HG03575 (cell line): ENCODE measurements around the gene GPR183.
A peak's percentile ranks its signal among the peaks of the same experiment; 100 is the strongest.

ENCODE experiments used
- ATAC-seq: cut with Tn5 transposase; IDR thresholded peaks from one replicate; pipeline ENCODE4 v1.9.1; 2021; ENCODE audit not compliant: unreplicated experiment, insufficient number of reproducible peaks, low FRiP score; ENCODE audit errors: extremely low read depth

GPR183 gene

DNA sequence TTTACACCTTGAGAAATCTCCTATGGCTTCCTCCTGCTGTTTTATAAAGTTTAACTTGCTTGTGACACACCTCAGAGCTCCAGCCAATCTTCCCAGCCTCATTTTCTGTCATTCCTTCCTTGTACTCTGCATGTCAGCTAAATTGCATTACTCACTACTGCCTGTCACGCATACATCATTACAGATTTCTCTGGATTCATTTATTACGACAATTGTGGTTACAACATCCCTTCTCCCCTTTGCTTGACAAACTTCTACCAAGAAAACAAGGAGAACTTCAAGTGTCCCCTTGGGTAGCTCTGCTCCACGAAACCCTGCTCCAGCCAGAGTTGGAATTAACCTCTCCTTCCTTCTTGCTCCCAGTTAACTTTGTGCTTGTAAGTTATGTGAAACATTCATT lies 27.0 kb downstream of the GPR183 start:
- ATAC-seq, result no peak

DNA sequence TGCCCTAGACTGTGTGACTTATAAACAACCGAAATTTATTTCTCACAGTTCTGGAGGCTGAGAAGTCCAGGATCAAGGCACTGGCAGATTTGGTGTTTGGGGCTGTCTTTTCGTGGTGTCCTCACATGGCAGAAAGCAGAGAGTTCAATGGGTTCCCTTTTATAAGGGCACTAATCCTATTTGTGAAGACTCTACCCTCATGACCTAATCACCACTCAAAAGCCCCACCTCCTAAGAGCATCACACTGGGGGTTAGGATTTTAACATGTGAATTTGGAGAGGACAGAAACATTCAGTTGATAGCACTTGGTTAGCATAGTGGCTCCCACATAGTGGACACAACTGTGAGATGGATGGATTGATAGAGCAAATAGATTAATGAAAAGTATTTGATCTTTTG lies 27.6 kb downstream of the GPR183 start:
- ATAC-seq, result no peak

DNA sequence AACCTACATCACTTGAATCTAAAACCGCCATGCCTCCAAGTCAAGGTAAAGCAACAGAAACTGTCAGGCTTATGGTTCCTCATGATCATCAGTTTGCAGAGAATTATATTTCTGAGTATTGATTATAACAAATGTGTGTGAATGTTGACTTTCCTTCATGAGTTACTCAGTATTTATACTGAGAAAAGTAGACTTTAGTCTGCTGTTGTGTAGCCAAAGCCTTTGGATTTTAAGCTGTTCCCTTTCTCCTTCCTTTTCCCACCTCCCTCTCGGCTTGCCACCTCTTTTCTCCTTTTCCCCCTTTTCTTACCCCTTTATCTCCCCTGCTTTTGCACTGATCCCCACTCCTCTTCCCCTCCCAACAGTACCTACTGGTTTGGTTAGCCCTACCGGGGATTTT lies 28.4 kb downstream of the GPR183 start:
- no peak for ATAC-seq

DNA sequence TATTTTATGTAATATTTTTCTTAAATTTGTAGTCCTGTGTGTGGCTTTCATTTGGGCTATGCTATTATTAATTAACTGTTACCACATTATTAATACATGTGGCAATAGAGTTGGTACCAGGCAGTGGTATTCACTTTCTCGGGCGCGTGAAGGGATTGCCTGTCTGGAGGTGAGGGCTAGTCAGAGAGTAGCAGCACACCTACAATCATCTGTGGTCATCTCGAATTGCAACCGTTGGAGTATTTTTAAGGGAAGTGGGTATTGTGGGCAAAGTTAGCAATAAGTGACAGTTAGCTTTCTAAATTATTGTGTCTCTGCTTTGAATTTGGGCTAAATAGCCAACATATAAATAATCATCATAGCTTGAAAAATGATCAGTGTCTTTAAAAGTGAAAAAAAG lies 29.0 kb downstream of the GPR183 start:
- ATAC-seq, result no peak

DNA sequence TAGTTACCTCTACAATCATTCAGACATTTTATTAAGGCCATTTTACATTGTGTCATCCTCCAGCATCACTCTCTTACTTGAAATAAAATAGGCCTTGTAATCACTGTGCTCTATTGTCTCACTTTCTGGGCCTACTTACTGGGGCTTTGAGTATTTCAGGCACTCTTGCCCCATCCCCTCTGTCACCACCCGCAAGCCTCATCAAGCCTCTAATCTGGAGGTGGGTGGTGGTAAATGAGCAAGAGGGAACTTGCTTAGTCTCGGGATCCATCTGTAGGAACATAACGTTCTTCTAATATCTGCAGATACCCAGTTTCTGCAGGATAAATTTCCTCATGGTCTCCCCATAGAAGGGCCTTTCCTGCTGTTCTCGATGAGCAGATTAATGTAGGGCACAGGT lies 29.6 kb downstream of the GPR183 start:
- no peak for ATAC-seq

DNA sequence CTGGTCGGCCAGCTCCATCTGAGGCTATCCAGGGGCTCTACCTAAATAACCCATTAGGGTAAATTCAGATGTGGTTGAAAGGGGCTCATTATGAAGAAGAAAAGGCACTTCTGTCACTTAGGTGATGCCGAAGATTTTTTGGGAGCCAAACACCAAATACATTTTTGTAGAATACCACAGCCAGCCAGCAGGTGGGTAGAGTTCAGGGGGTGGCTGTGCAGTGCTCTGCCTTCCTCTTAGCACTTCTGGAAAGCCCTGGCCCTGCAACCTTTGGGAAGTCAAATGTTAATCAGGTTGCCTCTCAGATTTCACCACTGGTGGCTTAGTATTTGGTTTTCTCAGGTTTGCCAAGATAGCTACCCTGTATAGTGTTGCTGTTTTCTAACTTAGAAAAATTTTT lies 30.5 kb downstream of the GPR183 start:
- no peak for ATAC-seq

DNA sequence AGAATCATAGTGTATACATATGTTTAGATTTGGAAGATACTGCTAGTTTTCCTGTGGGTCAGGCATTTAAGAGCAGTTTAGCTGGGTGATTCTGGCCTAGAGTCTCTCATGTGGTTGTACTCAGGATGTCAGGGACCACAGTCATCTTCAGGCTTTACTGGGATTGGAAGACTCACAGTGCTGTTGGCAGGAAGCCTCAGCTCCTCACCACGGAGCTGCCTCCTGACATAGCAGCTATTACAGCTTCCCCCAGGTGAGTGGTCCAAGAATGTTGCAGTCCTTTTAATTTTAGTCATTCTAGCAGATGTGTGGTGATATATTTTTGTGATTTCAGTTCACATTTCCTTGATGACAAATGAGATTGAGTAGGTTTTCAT lies 32.1 kb downstream of the GPR183 start:
- ATAC-seq, result no peak

DNA sequence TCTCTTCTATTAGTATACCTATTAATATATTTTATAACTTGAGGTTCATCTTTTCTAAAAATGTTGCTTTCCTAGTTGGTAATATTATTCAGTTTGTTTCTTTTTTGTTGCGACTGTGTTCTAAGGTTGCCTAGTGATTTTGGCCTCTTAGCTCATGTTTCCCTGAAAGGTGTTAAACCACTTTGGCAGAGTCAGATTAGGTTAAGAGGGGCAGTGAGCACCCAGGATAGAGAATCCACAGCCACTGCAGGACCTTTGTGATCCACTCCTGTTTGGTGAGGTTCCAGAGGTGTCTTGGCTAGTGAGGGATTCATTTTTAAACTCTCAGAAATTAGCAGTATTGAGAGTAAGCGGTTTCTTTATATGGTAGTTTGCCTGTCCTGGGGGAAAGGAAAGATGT lies 34.1 kb downstream of the GPR183 start:
- no peak for ATAC-seq

DNA sequence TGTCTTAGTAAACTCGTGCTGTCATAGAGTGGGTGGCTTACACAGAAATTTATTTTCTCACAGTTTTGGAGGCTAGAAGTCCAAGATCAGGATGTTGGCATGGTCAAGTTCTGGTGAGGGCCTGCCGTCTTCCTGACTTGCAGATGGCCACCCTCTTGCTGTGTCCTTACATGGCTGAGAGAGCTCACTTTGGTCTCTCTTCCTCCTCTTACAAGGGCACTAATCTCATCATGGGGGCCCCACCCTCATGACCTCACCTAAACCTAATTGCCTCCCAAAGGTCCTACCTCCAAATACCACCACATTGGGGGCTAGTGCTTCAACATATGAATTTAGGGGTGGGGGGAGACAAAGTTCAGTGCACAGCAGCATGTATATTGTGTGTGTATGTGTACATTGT lies 34.7 kb downstream of the GPR183 start:
- no peak for ATAC-seq

DNA sequence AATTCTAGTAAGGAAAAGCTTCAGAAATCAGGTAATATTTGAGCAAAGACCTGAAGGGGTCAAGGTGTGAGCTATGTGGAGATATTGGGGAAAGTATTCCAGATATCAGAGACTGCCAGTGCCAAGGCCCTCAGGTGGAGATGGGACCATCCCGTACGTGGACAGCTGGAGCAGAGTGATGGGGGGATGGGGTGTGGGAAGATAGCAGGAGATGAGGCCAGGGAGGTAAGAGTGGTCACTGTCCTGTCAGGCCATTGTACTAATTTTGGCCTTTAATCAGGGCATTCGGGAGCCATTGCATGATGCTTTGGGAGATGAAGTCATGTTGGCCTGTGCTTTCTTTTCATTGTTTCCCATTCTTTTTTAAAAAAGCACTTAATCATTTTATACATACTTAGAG lies 36.0 kb downstream of the GPR183 start:
- no peak for ATAC-seq

DNA sequence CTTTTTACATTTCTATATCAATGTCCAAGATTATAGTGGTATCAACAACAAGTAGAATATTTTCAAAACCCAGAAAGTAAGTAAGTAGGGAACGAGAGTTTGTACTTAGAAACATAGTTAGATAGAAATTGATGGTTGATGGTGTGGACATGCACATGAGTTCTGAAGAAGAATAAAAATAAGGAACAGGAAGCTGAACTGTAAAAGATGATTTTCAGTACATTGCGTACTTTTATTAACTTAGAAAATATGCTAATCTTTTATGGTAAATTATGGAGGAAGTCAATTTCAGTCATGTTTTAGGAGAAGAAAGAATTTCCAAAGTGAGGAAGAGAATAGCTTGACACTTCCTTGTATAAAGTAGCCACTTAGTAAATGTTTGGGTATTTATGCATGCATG lies 36.7 kb downstream of the GPR183 start:
- ATAC-seq, result no peak

DNA sequence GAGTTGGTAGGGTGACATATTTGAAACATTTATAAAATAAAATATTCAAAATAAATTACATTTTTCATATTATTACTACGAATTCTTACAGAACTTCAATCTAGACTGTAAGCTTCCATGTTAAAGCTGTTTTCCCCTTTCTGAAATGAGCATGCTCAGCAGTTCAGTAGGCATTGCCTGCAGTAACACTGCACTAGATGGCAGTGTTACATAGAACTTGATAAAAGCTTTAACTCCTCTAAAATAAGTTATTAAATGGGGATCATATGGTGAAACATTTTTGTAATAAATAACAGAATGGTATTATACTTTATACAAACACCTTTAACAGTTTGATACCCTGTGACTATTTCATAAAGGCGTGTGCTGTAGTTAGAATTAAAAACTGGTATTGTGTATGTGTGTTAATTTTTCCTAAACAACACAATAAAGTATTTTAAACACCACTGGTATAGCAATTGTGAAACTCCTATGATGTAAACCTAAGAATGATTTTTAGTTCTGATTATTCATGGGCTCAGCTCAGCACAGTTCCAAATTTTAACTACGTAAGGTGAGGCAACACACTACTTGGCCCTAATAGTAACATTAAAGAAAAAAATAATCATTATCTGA lies 37.5 kb downstream of the GPR183 start:
- ATAC-seq, result peak; percentile 51

DNA sequence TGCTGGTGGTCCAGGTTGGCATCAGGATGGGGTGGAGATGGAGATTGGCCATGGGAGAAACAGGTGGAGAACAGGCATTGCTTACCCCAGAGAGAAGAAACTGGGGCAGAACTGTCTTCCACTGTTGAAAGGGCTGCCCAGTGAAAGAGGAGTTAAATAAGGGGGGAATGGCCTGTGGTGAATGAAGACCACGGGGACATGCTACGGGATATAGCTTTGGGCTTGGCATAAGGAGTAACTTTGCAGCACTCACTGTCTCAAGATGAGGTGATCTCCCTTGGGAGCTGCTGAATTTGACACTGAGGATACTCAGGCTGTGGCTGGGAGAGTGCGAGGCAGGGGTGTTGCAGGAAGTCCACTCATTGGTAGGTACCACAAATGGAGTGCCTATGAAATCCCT lies 38.4 kb downstream of the GPR183 start:
- ATAC-seq, result no peak

DNA sequence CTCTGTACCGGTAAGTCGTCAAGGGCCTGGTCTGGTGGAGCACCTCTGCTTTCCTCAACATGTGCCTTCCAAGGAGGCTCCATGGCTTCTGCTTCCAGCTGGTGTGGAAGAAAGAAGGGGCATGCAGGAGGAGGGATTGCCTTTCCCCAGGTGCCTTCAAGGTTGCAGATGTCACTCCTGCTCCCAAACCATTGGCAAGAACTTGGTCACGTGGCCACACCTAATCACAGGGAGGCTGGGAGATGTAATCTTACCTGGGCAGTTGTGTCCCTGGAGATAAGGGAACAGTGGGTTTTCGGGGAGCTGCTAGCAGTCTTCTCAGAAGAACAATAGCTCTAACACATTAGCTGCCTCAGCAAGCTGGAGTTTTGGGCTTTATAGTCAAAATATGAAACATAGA lies 39.3 kb downstream of the GPR183 start:
- no peak for ATAC-seq

DNA sequence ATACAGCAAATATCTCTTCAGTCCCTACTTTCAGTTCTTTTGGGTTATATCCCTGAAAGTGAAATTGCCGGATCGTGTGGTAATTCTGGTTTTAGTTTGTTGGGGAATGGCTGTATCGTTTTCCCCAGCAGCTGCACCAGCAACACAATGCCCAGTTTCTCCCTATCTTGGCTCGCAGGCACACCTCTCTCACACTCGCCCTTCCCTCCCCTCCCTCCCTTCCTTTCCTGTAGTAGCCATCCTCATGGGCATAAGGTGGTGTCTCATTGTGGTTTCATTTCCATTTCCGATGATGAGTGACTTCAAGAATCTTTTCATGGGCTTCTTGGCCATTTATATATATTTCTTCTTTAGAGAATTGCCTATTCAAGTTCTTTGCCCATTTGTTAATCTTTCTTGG lies 40.4 kb downstream of the GPR183 start:
- ATAC-seq, result no peak

DNA sequence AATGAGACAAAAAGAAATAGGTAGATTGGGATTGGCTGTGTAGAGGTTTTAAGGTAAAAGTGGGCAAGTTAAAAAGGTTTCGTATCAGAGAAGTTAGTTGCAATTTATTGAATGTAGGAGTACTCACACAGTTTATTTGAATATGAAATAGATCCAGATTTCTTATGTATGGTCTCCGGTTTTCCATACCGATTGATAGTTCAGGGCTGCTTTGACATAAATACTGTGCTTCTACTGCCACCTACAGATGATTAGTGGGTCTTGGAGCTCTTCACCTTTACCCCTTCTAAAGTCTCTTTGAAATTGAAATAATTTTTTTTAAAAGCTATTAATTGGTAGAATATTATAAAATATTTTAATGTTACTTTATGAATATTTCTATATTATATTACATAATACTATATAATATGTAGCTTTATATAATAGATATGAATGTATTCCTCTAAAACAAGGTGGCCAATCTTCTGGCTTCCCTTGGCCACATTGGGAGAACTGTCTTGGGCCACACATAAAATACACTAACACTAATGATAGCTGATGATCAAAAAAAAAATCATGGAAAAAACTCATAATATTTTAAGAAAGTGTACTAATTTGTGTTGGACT lies 41.3 kb downstream of the GPR183 start:
- ATAC-seq, result no peak

DNA sequence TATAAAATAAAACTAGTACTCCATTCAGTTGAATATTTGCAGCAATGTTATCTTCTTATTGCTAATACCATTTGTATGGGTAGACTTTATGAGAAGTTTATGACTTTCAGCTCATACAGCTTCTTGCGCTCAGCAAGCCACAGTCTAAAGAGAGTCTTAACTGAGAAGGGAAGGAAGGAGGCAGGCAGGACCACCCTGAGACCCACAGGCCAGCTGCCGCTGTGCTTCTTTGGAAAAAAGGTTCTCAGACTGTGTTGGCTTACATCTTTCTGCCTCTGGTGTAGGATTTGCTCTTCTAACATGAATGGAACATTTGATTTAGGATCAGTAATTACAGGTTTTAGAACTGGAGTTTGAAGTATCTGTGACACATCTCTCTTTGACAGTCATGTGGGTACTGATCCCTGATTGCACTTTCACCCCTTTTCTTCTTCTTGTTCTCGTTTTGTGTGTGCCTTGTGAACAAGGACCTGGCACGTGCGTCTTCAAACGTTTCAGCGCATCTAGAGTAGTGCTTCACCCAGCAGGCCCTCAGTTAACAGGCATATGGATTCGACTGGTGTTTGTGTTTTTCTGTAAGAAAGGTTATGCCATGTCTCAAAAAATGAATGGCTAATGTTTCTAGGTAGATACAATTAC lies 41.9 kb downstream of the GPR183 start:
- no peak for ATAC-seq

DNA sequence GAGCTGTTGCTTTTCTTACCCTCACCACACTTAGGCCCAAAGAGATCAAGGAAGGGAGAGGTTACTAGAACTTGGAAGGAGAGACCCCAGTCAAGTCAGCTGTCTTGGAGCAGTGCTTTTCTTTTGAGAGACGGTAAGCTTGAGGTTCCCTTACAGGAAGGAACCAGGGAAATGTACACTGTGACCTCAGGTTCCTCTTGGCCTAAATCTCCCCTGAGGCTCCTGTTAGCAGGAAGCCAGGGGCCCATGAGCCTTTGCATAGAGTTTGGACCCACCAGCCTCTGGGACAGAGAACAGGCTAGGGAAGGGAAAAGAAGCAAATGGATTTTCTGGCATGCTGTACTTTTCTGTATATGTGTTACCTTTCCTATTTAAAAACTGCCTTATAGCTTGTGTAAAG lies 43.1 kb downstream of the GPR183 start:
- no peak for ATAC-seq

DNA sequence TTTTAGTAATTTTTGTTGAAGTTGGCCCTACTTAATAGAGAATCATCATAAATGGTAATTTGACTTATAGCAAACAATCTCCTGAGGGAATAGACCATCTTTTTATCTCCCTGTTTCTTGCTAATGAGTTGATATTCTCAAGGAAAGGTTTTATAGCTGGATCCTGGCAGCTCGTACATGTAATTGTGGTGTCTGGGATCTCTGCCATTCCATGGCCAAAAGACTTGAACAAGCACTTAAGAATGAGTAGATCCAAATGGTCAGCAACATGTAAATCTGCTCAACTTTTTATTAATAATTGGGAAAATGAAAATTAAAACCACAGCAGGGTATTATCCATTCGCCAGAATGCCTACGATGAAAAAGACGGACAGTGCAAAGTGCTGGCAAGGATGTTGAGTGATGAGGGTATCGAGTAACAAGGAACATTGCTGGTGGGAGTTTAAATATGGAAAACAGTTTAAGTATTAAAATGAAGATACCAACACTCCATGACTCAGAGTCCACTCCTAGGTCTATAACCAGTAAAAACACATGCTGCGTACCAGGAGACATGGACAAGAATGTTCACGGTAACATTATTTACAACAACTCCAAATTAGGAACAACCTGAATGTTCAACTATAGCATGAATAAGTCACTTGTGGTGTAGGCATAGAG lies 43.9 kb downstream of the GPR183 start:
- no peak for ATAC-seq

DNA sequence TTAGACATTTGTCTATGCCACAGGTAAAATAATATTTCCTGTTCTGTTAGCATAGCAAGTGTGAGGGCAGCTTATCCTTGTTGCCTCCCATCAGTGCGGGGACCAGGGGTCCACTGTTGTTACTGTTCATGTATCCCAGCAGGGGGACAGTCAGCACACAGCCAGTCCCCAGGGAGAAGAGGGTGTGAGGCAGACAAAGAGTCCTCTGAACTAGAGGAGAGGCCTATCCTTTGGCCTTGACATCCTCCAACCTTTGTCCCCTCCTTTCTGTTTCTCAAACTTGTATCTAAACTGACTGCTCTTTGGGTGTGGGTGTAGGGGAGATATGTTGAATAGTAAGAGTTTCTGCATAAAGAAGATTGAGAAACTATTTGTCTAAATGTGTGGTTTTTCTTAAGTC lies 46.1 kb downstream of the GPR183 start:
- ATAC-seq, result no peak
